Endothelial cell of umbilical vein (primary cell): ENCODE data around the gene NLGN1. TPM values are rescaled to one million over a fixed set of nuclear protein-coding genes. Genes with fewer than 3 reads are reported as not detected.

Experiments used
- BruUV-seq: library from RNA; stranded (reverse); fragments of 400-500 nt; replicated peaks from 2 replicates; lab custom pipeline; 2021; lab: Mats Ljungman, UMichigan
- CTCF ChIA-PET: fragments of 300-600, 350-600 bp; sonication (Branson Sonifier 250); formaldehyde crosslinking; loops from one replicate; lab custom pipeline; 2021; ENCODE audit warnings: antibody characterized with exemption, inconsistent platforms; lab: Charles Lee
- POLR2A ChIA-PET: fragments of 300-600, 350-600 bp; sonication (Branson Sonifier 250); formaldehyde crosslinking; loops from one replicate; lab custom pipeline; 2021; ENCODE audit warnings: antibody characterized with exemption, inconsistent platforms; lab: Charles Lee
- DNase-seq: peaks from one replicate; pipeline ENCODE4 v3.0.0-alpha.2; 2011; ENCODE audit warnings: low read depth, low spot score
- FAIRE-seq: peaks from 2 replicates; lab custom pipeline; 2011; peaks lifted over from hg19 to GRCh38; lab: Jason Lieb, UNC
- H2AFZ ChIP-seq: 2 replicates; pipeline ENCODE4 v1.6.0; 2012; ENCODE audit warnings: low read depth, low read length, control low read depth, inconsistent platforms
- H3K27ac ChIP-seq: 2 replicates; pipeline ENCODE4 v1.5.1; 2011; ENCODE audit warnings: low read depth, mild to moderate bottlenecking, control low read depth, low read length, moderate library complexity; ENCODE audit not compliant: insufficient read depth
- H3K27me3 ChIP-seq, 2 experiments: 2 replicates each; pipeline versions ENCODE4 v1.6.0 to v1.6.1; 2011; ENCODE audit warnings: low read length in 2 of 2, mixed read lengths in 1 of 2; ENCODE audit not compliant: control insufficient read depth in 2 of 2, insufficient read depth in 2 of 2
- H3K36me3 ChIP-seq, 2 experiments: 2 replicates in 1 of 2; 3 replicates in 1 of 2; pipeline ENCODE4 v1.5.1; 2011; ENCODE audit warnings: low read length in 2 of 2, mild to moderate bottlenecking in 1 of 2, moderate library complexity in 1 of 2; ENCODE audit not compliant: control insufficient read depth in 2 of 2, insufficient read depth in 2 of 2; ENCODE audit errors: extremely low read depth in 1 of 2
- H3K4me1 ChIP-seq: 3 replicates; pipeline ENCODE4 v1.5.1; 2011; ENCODE audit warnings: mild to moderate bottlenecking, low read length; ENCODE audit not compliant: control insufficient read depth, insufficient read depth; ENCODE audit errors: extremely low read depth
- H3K4me2 ChIP-seq: 2 replicates; pipeline ENCODE4 v1.6.1; 2011; ENCODE audit warnings: low read length, control low read depth, mixed read lengths; ENCODE audit not compliant: insufficient read depth
- H3K4me3 ChIP-seq, 3 experiments: fragments of 200-600 bp in 1 of 3; sonication (generic), shearing (Covaris generic) in 1 of 3; replicated peaks in 1 of 3; 2 replicates each; pipeline ENCODE4 v1.5.1; 2011 to 2016; ENCODE audit warnings: control low read depth in 3 of 3, low read length in 3 of 3, mild to moderate bottlenecking in 2 of 3, inconsistent platforms in 1 of 3, low read depth in 1 of 3, moderate library complexity in 1 of 3; ENCODE audit not compliant: insufficient read depth in 1 of 3
- H3K79me2 ChIP-seq: 2 replicates; pipeline ENCODE4 v1.6.0; 2012; ENCODE audit warnings: low read length, inconsistent platforms; ENCODE audit not compliant: control insufficient read depth, insufficient read depth
- H3K9ac ChIP-seq: replicated peaks from 2 replicates; pipeline ENCODE3; 2011; ENCODE audit warnings: low read length, control low read depth; ENCODE audit not compliant: insufficient read depth; ENCODE audit errors: extremely low read depth
- H3K9me1 ChIP-seq: replicated peaks from 3 replicates; pipeline ENCODE4 v1.6.0; 2011; ENCODE audit warnings: mild to moderate bottlenecking, low read length; ENCODE audit not compliant: control insufficient read depth, insufficient read depth; ENCODE audit errors: extremely low read depth
- H3K9me3 ChIP-seq: replicated peaks from 2 replicates; pipeline ENCODE4 v1.5.1; 2012; ENCODE audit warnings: low read length, inconsistent platforms; ENCODE audit not compliant: control insufficient read depth, insufficient read depth
- H4K20me1 ChIP-seq: replicated peaks from 2 replicates; pipeline ENCODE3; 2011; ENCODE audit warnings: mild to moderate bottlenecking, low read length; ENCODE audit not compliant: control insufficient read depth, insufficient read depth; ENCODE audit errors: extremely low read depth
- CTCF ChIP-seq, 2 donors: IDR thresholded peaks; 1 replicate in 1 of 2; 2 replicates in 1 of 2; pipeline ENCODE4 v1.5.1; 2011; ENCODE audit warnings: low read length in 2 of 2, mild to moderate bottlenecking in 2 of 2, moderate library complexity in 2 of 2, control low read depth in 1 of 2, inconsistent platforms in 1 of 2, low read depth in 1 of 2; ENCODE audit not compliant: insufficient read depth in 1 of 2; ENCODE audit errors: extremely low read depth in 1 of 2
- EZH2 ChIP-seq: IDR thresholded peaks from 2 replicates; pipeline ENCODE4 v1.6.1; 2012; ENCODE audit warnings: borderline replicate concordance, low read depth, mild to moderate bottlenecking, moderate library complexity, low read length, inconsistent platforms; ENCODE audit not compliant: severe bottlenecking
- FOS ChIP-seq: IDR thresholded peaks from 2 replicates; pipeline ENCODE4 v1.6.1; 2011; ENCODE audit warnings: mild to moderate bottlenecking, low read length, moderate library complexity, borderline replicate concordance; ENCODE audit not compliant: insufficient read depth
- GATA2 ChIP-seq: IDR thresholded peaks from 2 replicates; pipeline ENCODE4 v1.7.0; 2011; ENCODE audit warnings: low read depth, mild to moderate bottlenecking, moderate library complexity, mixed read lengths, low read length; ENCODE audit not compliant: insufficient read length, insufficient read depth
- JUN ChIP-seq: IDR thresholded peaks from 2 replicates; pipeline ENCODE4 v1.6.1; 2011; ENCODE audit warnings: borderline replicate concordance, low read depth; ENCODE audit not compliant: insufficient read length, insufficient read depth
- MAX ChIP-seq: IDR thresholded peaks from 2 replicates; pipeline ENCODE4 v1.6.1; 2011; ENCODE audit not compliant: insufficient read depth, insufficient read length
- MYC ChIP-seq: IDR thresholded peaks from one replicate; pipeline ENCODE4 v1.6.1; 2011; ENCODE audit warnings: mild to moderate bottlenecking, low read depth, low read length
- POLR2A ChIP-seq: IDR thresholded peaks from 2 replicates; pipeline ENCODE4 v1.6.1; 2012; ENCODE audit warnings: low read depth, mild to moderate bottlenecking, control low read depth, low read length
- POLR2AphosphoS5 ChIP-seq: IDR thresholded peaks from 2 replicates; pipeline ENCODE4 v1.6.1; 2012; ENCODE audit warnings: low read depth, mild to moderate bottlenecking, control low read depth, low read length, moderate library complexity; ENCODE audit not compliant: insufficient read depth
- dilution Hi-C: fragments of 300-500 bp; cut with MboI; formaldehyde crosslinking; loops from one replicate; pipeline ENCODE4 v1.15.0; 2019; ENCODE audit warnings: low sequenced_read_pairs; ENCODE audit not compliant: extremely low pct_ligation_motif_present
- intact Hi-C: fragments of 100-400 bp; cut with micrococcal nuclease; formaldehyde crosslinking; loops from one replicate; pipeline ENCODE4 v1.10.0; 2022
- polyA plus RNA-seq, 4 experiments: library from polyadenylated mRNA; depleted of rRNA in 3 of 4; stranded (reverse) in 3 of 4; unstranded in 1 of 4; fragments of >200 nt; gene quantifications; 2 replicates each; pipeline versions ENCODE4 v1.2.1 to v1.2.3, GENCODE V29; 2011 to 2012; ENCODE audit warnings: missing spikeins in 1 of 4
- total RNA-seq: library from RNA; stranded (reverse); gene quantifications from 2 replicates; pipeline ENCODE4 v1.2.3, GENCODE V29; 2021

Gene NLGN1
- total and polyA plus RNA-seq, 2 donors (not counting 3 experiments of a cell fraction or from before 2014, with no cell fraction given) = 7.9 to 16.3 TPM

- no peaks in the 10 kb centered on the region for H3K27me3 ChIP-seq
- peaks cover 21% of the 10 kb centered on the region for H3K4me1 ChIP-seq
- H3K9me3 ChIP-seq = no peaks in the 10 kb centered on the region
- no peak overlapping the region for H3K4me3 ChIP-seq
- no peaks in the 10 kb centered on the region for H3K36me3 ChIP-seq
- CTCF ChIA-PET = interaction anchor here (1.2 to 1.5 kb wide), 2 partner anchors 11 to 17 kb away, joined by 3 to 8 read pairs; no protein-coding TSS in a partner anchor
- POLR2A ChIA-PET = no interaction called here
- no peak overlapping the region for H3K9ac ChIP-seq
- H3K79me2 ChIP-seq = no peaks in the 10 kb centered on the region
- H3K4me2 ChIP-seq = peak overlapping the region; percentile 2
- H4K20me1 ChIP-seq = no peaks in the 10 kb centered on the region
- intact Hi-C loops = loop anchor here (2.0 to 5.0 kb wide), 2 partner anchors 146 to 306 kb away; no protein-coding TSS in a partner anchor
- no peak overlapping the region for H2AFZ ChIP-seq
- peak overlapping the region; percentile 52 for H3K27ac ChIP-seq
- DNase-seq = peak; percentile 20
- dilution Hi-C loops = no loop called here
- no peaks in the 10 kb centered on the region for H3K9me1 ChIP-seq
- FAIRE-seq = peak; percentile 76
- TF ChIP-seq MYC (no peak), JUN (no peak), GATA2 (peak; percentile 32)
- BruUV-seq = TSS peak; percentile 84
Measured at GRCh38 chr3:173893066-173893465, 495.5 kb downstream of the NLGN1 start.

GRCh38 chr3:173893835-173894234 is 496.3 kb downstream of the NLGN1 start:
- no peak overlapping the region for H3K9ac ChIP-seq
- no peak overlapping the region for H3K27ac ChIP-seq
- no peaks in the 10 kb centered on the region for H4K20me1 ChIP-seq
- no peak overlapping the region for H2AFZ ChIP-seq
- no peak overlapping the region for H3K4me3 ChIP-seq
- no peaks in the 10 kb centered on the region for H3K79me2 ChIP-seq
- dilution Hi-C loops = no loop called here
- intact Hi-C loops = loop anchor here (2.0 to 5.0 kb wide), 2 partner anchors 147 to 307 kb away; no protein-coding TSS in a partner anchor
- no peak for TF ChIP-seq FOS
- no peak for TF ChIP-seq POLR2AphosphoS5
- no peak for TF ChIP-seq GATA2
- TF ChIP-seq EZH2 = no peak
- TF ChIP-seq MAX = no peak
- TF ChIP-seq MYC = no peak
- no peak for TF ChIP-seq CTCF (IDR thresholded peaks at IDR 0.05; ENCODE audit: extremely low read depth in 1 of 2, insufficient read depth in 1 of 2, low read depth in 1 of 2, low read length in 2 of 2)
- no peak for TF ChIP-seq POLR2A
- H3K27me3 ChIP-seq = no peaks in the 10 kb centered on the region
- BruUV-seq = no TSS peak
- H3K9me3 ChIP-seq = no peaks in the 10 kb centered on the region
- CTCF ChIA-PET = interaction anchor here (1.5 kb wide), 1 partner anchor 18 kb away, joined by 8 read pairs; no protein-coding TSS in a partner anchor
- no peak overlapping the region for H3K4me2 ChIP-seq
- POLR2A ChIA-PET = no interaction called here
- peaks cover 21% of the 10 kb centered on the region for H3K4me1 ChIP-seq
- DNase-seq = no peak
- H3K9me1 ChIP-seq = no peaks in the 10 kb centered on the region
- FAIRE-seq = no peak
- H3K36me3 ChIP-seq = no peaks in the 10 kb centered on the region
